Measurements from ENCODE around the gene ABCA9. TPM values are rescaled to one million over a fixed set of nuclear protein-coding genes. Genes with fewer than 3 reads are reported as not detected.
A peak's percentile ranks its signal among the peaks of the same experiment; 100 is the strongest.

ABCA9 gene
- total and polyA plus RNA-seq, 2 of the 13 experiments (the other 11 are each of a cell fraction or from before 2014, with no cell fraction given): 0.04 TPM; not detected in 1

- TF ChIP-seq ZSCAN20 (CRISPR knock-in tag; IDR thresholded peaks at IDR 0.05; ENCODE audit: borderline replicate concordance) (peak; percentile 26; the same call in 1 of the 2 replicates), ZGPAT (CRISPR knock-in tag; IDR thresholded peaks at IDR 0.05) (peak; percentile 62; the same call in 1 of the 2 replicates), FOXK1 (CRISPR knock-in tag; IDR thresholded peaks at IDR 0.05; ENCODE audit: borderline replicate concordance, low read depth) (no peak), KAT8 (CRISPR knock-in tag; IDR thresholded peaks at IDR 0.05) (0 out of 2 replicates have a peak, but pooled peaks have one; percentile 31), GLMP (CRISPR knock-in tag; IDR thresholded peaks at IDR 0.05; ENCODE audit: borderline replicate concordance) (no peak), RERE (CRISPR knock-in tag; IDR thresholded peaks at IDR 0.05; ENCODE audit: low read depth) (no peak), GFI1 (CRISPR knock-in tag; IDR thresholded peaks at IDR 0.05; ENCODE audit: borderline replicate concordance) (0 out of 2 replicates have a peak, but pooled peaks have one; percentile 32), TRAFD1 (CRISPR knock-in tag; IDR thresholded peaks at IDR 0.05; ENCODE audit: borderline replicate concordance) (no peak), ZBTB21 (CRISPR knock-in tag; IDR thresholded peaks at IDR 0.05) (no peak), CTCF (CRISPR knock-in tag; IDR thresholded peaks at IDR 0.05) (peak; percentile 73), ZNF746 (CRISPR knock-in tag; IDR thresholded peaks at IDR 0.05) (no peak), ZXDC (CRISPR knock-in tag; IDR thresholded peaks at IDR 0.05) (no peak)
Measured at GRCh38 chr17:68972119-68972704, 88.5 kb downstream of the ABCA9 start (continued).
